ENCODE data around the gene GPC6. TPM values are rescaled to one million over a fixed set of nuclear protein-coding genes. Genes with fewer than 3 reads are reported as not detected.

GPC6 gene
- total RNA-seq, 1 experiment from 2014 or later = 0.22 TPM

GRCh38 chr13:93476175-93476574, 249.6 kb downstream of the GPC6 start:
- Histone ChIP-seq H3K4me2 (ENCODE audit: low read length) (no peak overlapping the region), H3K9ac (ENCODE audit: low read length) (no peak overlapping the region), H3K9me3 (ENCODE audit: control insufficient read depth in 1 of 2, insufficient read depth in 1 of 2, low read depth in 1 of 2, low read length in 2 of 2) (peaks cover 18 to 27% of the 10 kb centered on the region in 2 experiments; a peak in 2 of 4 replicates), H3K4me3 (replicated peaks in 1 of 2; ENCODE audit: low read depth in 1 of 2, low read length in 2 of 2) (no peak overlapping the region), H3K4me1 (ENCODE audit: control insufficient read depth in 1 of 2, insufficient read depth in 2 of 2, low read length in 2 of 2) (no peaks in the 10 kb centered on the region), H3K27me3 (ENCODE audit: insufficient read depth, low read length) (no peaks in the 10 kb centered on the region), H3K36me3 (ENCODE audit: control insufficient read depth in 1 of 2, insufficient read depth in 2 of 2, low read length in 2 of 2) (no peaks in the 10 kb centered on the region), H3K27ac (ENCODE audit: low read depth, low read length) (no peak overlapping the region), H3K9me2 (ENCODE audit: insufficient read depth) (no peaks in the 10 kb centered on the region), H2AFZ (ENCODE audit: low read depth, low read length, poor library complexity, severe bottlenecking) (no peak overlapping the region), H4K20me1 (ENCODE audit: insufficient read depth) (no peaks in the 10 kb centered on the region), H3K79me2 (ENCODE audit: insufficient read depth, low read length) (no peaks in the 10 kb centered on the region)
- ChIA-PET RAD21 (ENCODE audit: low non-redundant PET in 1 of 2, low total read pairs in 2 of 2, uncharacterized antibody in 2 of 2, unreplicated experiment in 2 of 2) (no interaction called here), POLR2A (no interaction called here), CTCF (no interaction called here)
- no TSS peak for BruUV-seq (replicated peaks)
- no peak for ATAC-seq
- intact Hi-C loops (cut with micrococcal nuclease) = no loop called here
- TF ChIP-seq EZH2phosphoT487 (IDR thresholded peaks at IDR 0.05; ENCODE audit: borderline replicate concordance) (no peak), JUND (IDR thresholded peaks at IDR 0.05) (no peak), TCF7L2 (IDR thresholded peaks at IDR 0.05; ENCODE audit: borderline replicate concordance, extremely low read depth, insufficient read depth, insufficient read length) (no peak), CEBPB (IDR thresholded peaks at IDR 0.05; ENCODE audit: low read depth) (no peak), ATF3 (IDR thresholded peaks at IDR 0.05) (no peak), SRF (IDR thresholded peaks at IDR 0.05; ENCODE audit: low read depth) (no peak), ELF1 (IDR thresholded peaks at IDR 0.05; ENCODE audit: borderline replicate concordance, low read depth) (no peak), MAX (IDR thresholded peaks at IDR 0.05) (no peak), FOSL1 (IDR thresholded peaks at IDR 0.05; ENCODE audit: low read depth) (no peak), POLR2AphosphoS5 (IDR thresholded peaks at IDR 0.05; ENCODE audit: low read depth, low read length) (no peak), EGR1 (IDR thresholded peaks at IDR 0.05; ENCODE audit: low read depth) (no peak), ZBTB33 (IDR thresholded peaks at IDR 0.05; ENCODE audit: extremely low read depth, insufficient replicate concordance, low read length) (no peak), RAD21 (IDR thresholded peaks at IDR 0.05; ENCODE audit: low read depth) (no peak), POLR2A (IDR thresholded peaks at IDR 0.05; ENCODE audit: borderline replicate concordance, extremely low read depth, insufficient read depth, insufficient read length) (no peak), CBX3 (IDR thresholded peaks at IDR 0.05; ENCODE audit: low read depth) (no peak)
- DNase-seq (ENCODE audit: low read depth, low spot score) = no peak
